Stimulated activated CD4-positive, alpha-beta T cell treated with anti-CD3 and anti-CD28 coated beads, Interleukin-15, amount 100 ng/mL, for 1 hour (primary cell): Measurements from ENCODE around the gene FAM229A.

ENCODE experiments used
- DNase-seq, 2 donors: peaks; one replicate each; pipeline ENCODE4 v3.0.0-alpha.2; 2020; ENCODE audit warnings: low read depth in 1 of 2, low spot score in 1 of 2

FAM229A gene

DNA sequence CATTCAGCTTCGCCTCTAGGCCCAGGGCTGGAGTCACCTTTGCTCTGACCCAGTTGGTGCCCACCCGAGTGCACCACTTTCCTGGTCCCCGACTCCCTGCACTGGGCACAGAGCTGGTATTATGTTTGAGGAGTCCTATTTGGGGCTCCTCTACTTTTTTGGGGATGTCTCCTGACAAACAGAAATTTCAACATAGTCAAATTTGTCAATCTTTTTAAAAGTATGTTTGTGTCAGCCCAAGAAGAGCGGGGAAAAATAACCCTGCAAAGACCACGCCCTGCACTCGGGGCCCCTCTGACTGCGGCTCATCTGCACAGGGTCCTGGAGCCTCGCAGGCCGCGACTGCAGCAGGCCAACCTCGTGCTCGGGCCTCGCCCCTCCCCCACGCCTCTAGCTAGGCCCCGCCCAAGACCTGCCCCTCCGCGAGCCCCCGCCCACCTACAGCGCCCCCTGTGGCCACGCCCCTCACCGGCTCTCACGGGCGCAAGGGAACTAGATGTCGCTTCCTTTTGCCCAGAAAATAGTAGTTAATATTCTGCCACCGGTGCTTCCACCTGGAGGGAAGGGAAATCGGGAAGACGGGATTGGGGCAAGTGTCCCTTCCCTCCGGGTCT, 11.4 kb downstream of the FAM229A start:
- peak in 1 of 2 donors; percentile 72 for DNase-seq

DNA sequence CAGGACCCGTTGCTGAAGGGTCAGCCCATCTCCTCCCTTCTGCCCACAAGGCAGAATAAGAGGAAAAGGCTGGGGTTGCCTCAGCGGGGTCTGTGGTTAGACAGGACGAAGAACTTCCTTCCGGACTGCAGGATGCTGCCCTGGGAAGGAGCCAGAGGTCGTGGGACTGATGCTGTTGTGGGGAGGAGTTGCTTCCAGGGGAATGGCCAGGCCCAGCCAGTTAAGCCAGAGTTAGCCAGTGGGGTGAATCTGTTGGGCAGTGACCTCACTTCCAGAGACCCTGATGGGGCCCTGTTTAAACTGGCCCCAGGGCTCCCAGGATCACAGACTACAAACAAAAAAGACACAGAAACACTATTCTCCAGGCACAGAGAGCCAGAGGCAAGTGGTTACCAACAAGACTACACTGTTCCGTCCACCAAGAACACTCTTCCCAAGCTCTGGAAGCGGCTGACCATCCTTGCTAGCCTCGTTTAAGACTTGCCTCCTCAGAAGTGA, 13.0 kb downstream of the FAM229A start:
- no peak for DNase-seq

DNA sequence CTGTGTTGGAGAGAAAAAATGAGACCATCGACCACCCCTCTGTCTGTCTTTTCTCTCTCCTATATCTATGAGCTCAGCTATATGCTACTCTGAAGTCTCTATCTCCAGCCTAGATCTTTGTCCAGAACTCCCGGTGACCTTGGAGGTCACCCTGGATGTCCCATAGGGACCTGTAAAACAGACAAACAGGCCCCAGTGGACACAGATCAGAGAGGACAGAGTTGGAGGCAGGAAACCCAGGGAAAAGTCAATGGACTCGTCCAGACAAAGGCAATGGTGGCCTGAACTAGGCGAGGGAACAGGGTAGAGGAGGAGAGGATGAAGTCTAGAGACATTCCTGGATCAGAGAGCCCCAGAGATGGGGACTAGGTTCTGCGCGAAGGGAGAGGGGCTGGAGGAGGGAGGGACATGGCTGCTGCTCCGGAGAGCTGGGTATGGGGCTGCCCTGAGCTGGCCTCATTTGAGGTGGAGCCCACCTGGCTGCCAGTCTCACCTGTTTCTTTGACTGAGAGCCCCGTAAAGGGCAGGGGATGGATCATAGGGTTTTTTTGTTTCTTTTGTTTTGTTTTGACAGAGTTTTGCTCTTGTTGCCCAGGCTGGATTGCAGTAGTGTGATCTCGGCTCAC, 15.6 kb downstream of the FAM229A start:
- no peak for DNase-seq

DNA sequence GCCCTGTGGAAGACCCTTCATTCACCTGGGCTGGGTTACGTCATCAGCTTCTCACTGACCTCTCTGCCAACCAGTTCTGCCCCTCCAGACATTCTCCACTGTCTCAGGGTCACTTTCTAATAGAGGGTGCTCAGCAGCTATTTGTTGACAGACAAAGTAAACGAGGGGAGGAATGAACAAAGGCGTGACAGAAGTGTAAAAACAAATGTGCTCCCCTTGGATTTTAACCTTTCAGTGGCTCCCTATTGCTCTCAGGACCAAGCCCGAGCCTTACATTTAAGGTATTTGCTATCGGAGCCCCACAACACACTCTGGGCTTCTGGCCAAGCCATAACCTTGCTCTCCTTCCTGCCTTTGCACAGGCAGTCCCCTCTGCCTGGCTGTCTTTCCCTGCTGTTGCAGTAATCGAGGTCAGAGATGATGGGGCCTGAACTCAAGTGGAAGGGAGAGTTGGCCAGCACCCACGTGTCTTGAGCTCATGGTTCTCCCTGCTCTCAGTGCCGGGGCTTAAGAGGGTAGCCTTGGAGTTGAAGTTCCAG, 16.9 kb downstream of the FAM229A start:
- DNase-seq = no peak

DNA sequence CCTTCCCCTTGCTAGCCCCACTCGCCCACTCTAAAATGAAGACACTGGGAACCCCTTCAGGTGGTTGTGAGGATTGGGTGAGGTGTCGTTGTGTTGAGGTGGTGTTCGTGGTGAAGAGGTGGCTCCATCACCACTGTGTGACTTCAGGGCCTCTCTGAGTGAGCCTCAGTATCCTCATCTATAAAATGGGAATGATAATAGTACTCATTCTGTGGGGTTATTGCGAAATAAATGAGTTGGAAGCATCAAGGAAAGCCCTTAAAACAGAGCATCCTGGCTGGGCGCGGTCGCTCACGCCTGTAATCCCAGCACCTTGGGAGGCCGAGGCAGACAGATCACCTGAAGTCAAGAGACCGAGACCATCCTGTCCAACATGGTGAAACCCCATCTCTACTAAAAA, 19.6 kb downstream of the FAM229A start:
- DNase-seq = no peak

DNA sequence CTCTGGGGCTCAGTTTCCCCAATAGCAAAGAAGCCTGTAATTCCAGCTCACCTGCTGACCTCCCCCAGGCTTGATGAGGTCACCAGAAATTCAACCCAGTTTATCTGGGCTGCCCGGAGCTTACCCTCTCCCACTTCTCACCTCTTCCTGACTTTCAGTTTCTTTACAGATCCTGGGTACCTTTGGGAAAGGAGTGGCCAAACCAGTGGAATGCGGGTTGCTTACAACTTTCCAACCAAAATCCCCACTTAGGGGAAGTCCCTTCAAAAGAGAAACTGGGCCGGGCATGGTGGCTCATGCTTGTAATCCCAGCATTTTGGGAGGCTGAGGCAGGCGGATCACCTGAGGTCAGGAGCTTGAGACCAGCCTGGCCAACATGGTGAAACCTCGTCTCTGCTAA, 20.3 kb downstream of the FAM229A start:
- DNase-seq = no peak

DNA sequence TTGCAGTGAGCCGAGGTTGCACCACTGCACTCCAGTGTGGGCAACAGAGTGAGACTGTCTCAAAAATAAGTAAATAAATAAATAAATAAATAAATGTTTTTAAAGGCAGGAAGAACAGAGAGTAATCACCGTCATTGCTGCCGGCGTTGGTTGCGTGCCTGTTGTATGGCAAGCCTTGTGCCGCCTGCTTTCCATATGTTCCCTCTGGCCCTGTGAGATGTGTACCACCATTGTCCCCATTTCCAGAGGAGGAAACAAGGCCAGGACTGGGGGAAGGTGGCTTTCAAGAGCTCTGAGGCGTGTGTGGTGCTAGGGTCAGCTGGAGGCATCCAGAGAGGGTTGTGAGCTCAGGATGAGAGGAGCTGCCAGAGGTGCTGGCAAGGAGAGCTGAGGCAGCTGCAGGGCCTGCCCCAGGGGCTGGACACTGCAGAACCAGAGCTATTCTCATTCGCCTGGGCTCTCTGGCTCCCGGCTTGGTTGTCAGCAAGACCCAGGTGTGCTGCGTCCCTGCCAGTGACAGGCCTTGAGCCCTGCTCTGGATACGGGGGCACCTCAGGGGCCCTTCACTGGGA, 21.0 kb downstream of the FAM229A start:
- no peak for DNase-seq

DNA sequence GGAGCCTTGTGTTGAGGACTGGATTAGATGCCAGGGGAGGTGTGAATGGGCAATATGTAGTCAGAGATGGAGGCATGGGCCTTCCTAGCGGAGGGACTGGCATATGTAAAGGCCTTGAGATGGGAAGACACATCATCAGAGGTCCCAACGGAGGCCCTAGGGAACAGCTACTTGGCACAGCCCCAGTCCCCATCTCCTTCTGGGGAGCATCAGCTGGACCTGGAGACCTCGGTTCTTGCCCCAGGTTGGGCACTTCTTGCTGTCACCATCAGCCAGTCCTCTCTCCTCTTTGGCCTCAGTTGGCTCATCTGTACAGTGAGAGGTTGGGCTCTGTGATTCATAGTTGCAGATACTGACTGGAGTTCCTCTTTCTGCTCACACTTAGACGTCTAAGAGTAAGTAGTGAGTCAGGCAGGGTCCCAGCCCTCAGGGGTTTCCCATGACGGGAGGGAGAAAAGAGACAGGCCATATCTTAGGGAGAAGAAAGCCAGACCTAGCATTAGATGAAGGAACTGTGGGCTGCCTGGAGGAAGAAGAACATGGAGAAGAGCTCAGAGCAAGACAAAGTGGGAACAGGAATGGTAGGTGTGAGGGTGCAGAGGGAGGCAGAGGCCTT, 22.8 kb downstream of the FAM229A start:
- no peak for DNase-seq

DNA sequence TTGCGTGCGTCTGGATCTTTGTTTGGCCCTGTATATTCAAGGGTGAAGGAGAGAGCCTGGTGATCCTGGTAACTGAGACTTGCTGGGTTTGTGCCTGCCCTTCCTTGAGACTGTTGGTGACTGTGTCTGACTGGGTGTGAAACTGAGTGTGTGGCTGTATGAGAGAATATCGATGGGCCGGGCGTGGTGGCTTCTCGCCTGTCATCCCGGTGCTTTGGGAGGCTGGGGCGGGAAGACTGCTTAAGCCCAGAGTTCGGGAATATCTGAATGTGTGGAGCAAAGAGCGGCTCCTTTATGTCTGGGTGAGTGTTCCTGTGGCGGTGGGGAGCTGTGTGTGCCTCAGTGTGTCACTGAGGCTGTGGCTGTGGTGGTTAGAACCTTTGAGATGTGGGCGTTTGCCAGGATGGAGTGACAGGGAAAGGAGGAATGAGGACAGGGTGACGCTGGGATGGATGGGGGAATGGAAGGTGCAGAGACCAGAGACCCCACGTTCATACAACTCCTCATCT, 23.6 kb downstream of the FAM229A start:
- no peak for DNase-seq

DNA sequence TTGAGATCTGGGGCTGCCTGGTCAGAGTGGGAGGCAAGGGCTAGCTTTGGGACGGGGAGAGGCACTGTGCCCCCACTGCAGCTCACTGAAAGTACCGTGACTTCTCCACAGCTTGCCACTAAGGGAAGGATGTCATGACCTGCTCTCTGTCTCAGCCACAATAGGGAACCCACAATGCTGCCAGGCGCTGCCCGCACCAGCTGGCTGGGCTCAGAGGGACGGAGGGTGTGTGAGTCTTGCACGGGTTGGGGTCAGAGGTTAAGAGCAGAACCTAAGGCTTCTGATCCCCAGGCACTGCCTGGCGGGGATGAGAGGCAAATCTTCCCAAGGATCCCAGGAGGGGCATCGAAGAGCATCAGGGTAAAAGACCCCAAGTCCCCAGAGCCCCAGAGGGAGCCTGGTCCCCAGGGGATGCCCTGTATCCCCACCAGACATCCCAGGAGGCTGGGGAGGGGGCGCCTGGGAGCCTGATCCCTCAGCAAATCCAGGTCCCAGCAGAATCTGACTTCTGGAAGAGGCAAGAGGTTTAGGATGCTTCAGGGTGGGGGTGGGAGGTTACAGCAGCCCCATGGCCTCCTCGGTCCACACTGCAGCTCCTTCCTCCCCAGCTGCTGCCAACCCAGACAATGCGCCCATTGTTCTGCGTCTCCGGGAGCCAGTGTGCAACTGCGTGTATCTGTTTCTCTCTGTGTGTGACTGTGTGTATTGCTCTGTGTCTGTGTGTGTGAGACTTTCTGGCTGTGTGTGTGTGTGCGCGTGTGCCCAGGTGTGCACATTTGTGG, 24.2 kb downstream of the FAM229A start:
- no peak for DNase-seq

DNA sequence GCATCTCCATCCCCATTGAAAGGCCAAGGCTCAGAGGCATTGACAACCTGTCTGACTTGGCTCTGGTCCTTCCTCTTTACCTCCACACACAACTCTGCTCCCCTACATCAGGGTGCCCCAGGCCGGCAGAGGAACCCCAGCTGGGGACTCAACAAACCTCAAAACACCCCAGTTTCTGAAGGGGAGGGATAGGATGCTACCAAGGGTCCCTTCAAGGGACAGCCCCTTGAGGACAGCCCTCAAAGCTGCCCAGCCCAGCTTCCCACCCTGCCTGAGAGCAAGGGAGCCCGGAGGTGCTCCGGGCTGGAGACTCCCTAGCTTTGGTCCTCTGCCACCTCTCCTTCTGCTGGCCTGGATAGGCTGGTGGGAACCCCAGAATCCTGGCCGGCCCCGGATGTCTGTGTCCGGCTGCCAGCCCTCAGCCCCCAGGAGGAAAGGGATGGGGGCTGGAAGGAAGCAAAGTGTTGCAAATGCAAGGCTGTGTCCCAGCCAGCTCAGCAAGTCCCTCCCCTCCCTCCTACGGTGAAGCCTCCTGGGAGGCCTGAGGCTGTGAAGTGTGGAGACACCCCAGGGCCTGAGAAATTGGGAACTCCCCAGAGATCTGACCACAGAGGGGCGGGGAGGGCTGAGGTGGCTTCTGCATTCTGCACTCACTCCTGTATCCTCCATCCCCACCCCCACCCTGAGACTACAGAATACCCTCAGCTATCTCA, 25.2 kb downstream of the FAM229A start:
- peak in 1 of 2 donors; percentile 35 for DNase-seq

DNA sequence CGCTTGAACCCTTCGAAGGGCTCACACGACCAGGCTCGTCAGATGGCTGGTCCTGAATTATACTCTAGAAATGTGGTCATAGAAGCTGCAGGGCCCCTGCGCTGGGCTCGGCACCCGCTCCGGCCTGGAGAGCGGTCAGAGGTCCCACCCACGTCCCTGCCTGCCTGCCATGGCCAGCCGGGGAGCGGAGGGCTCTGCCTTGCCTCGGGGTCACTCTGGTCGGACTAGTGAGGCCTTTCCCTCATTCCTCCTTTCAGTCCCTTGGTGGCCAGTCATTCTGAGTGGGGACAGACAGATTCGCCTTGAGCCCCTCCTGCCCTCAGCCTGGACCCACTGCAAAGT, 25.7 kb downstream of the FAM229A start:
- no peak for DNase-seq

DNA sequence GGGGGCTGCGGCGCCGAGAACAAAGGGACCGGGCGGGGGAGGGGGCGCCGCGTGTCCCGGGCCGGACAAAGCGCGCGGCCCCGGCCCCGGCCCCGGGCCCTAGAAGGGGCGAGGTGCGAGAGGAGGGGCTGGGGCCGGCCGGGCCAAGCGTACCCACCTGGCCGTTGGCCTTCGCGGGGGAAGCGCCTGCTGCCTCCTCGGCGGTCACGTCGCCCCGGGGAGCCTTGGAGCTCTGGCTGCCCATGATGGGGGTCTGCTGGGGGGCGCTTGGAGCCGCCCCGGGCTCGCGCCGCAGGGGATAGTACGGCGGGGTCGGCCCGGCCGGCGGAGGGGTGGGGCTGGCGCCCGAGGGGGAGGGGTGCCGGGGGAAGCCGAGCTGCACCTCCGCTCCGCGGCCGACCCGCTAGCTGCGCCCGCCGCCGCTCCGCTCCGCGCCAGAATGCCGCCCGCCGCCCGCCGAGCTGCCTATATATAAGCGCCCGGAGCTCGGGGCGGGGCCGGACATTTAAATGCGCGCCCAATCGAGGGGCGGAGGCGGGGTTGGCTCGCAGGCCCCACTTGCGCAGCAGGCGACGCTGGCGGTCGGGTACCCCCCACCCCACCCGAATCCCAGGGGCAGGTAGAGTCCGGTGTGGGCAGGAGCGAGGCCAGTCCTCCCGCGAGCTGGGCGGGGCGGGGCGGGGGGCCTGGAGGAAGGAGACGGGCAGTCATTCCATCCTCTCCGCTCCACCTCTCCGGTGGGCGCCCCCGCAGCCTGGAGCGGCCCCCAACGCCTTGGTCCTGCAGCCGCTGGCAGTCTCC, 26.3 kb downstream of the FAM229A start, which contains the start of gene MARCKSL1:
Gene MARCKSL1, minus strand, starts transcription at position 444 of the 801 bp plus-strand sequence. Its CDS starts 200 bp downstream, at position 244.
- DNase-seq = peak; percentile 80 to 83

DNA sequence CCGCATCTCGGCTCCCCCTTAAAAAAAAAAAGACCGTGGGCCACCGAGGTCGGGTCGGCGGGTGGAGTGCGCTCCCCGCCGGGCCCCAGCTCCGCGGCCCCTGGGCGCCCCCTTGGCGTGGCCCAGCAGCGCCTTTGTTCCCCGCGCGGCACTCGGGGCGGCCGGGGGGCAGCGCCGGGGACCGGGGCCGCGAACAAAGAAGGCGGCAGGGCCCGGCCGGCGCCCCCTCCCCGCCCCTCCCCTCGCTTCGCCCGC, 26.8 kb downstream of the FAM229A start:
- DNase-seq = no peak

DNA sequence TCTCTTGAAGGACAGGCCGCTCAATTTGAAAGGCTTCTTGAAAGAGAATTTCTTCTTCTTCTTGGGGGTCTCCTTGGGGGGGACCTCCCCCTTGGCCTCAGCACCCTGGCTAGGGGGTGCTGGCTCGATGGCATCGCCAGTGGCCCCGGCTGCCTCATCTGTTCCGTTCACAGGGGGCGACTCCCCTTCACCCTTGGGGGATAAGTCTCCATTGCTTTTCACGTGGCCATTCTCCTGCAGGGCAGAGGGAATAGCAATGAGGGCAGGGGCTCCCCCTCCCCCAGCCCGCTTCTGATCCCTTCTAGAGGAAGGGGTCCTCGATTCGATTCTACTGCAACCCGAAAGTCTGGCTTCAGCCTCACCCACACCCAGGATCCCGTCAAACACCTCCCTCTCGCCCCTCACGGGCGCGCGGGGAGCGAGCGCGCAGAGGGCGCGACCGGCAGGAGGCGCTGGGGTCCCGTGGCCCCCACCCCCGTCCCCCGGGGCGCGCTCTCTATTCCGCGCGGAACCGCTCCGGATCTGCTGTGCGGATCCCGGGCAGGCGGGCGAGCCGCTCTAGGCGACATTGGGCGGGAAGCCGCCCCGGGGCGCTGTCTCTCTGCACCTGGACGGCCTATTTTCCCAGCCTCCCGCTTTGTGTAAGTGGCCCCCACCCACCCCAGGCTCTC, 27.3 kb downstream of the FAM229A start:
- peak; percentile 45 to 58 for DNase-seq

DNA sequence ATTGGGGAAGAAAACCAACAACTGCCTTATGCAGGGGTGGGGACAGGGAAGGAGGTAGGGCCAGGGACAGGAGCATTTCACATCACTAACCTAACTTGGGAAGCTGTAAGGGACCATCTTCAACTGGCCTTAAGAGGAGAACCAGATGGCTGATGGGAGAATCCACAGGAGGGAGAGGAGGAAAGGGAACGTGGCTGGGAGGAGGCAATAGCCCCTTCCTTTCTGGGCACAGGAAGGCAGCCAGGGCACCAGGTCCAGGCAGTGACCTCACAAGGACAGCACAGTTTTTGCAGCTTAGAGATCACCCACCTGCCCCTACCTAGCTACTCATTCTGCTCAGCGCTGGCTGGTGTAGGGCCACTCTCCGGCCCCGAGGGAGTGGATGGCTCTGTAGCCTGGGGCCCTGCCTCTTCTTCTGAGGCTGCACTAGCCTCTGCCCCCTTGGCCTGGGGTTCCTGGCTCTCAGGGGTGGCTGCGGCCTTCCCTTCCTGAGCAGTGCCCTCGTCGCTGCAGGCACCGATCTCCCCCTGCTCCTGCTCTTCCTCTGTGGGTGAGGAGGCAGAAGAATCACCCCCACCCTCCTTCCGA, 27.9 kb downstream of the FAM229A start:
- no peak for DNase-seq

DNA sequence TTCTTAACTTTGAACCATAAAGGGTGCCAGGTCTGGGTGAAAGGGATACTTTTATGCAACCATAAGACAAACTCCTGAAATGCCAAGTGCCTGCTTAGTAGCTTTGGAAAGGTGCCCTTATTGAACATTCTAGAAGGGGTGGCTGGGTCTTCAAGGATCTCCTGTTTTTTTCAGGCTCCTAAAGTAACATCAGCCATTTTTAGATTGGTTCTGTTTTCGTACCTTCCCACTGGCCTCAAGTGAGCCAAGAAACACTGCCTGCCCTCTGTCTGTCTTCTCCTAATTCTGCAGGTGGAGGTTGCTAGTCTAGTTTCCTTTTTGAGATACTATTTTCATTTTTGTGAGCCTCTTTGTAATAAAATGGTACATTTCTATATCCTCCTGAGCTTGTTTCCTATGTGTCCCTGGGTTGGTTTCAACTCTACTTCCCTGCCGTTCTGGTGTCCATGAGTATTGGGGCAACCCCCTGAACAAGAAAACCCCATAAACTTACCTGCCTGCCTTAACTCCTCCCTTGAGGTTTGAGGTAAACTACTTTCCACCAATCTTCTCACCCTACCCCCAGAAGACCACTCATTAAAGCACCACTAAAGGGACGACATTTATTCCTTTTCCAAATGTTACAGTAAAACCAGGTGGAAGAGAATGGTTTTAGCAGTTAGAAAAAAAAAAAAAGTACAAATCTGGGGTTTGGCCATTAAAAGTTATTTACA, 28.9 kb downstream of the FAM229A start:
- DNase-seq = no peak
